Neural cell (in vitro differentiated cells): ENCODE results near the gene STYXL1.

Source experiments
- CTCF ChIP-seq: fragments of 450-650 bp; IDR thresholded peaks from 2 replicates; pipeline ENCODE4 v1.5.1; 2014; ENCODE audit warnings: antibody characterized with exemption, mild to moderate bottlenecking, moderate library complexity; ENCODE audit not compliant: poor library complexity, severe bottlenecking
- EP300 ChIP-seq: fragments of 450-650 bp; conservative IDR thresholded peaks from 2 replicates; pipeline ENCODE4 v1.6.1; 2014; ENCODE audit warnings: antibody characterized with exemption, mild to moderate bottlenecking, moderate library complexity; ENCODE audit not compliant: poor library complexity, severe bottlenecking
- EZH2 ChIP-seq: fragments of 200-600, 300-800 bp; shearing (Covaris generic), sonication (generic); IDR thresholded peaks from 2 replicates; pipeline ENCODE4 v1.6.1; 2014; ENCODE audit warnings: antibody characterized with exemption, low read length, borderline replicate concordance, mild to moderate bottlenecking; ENCODE audit not compliant: insufficient read depth, poor library complexity, severe bottlenecking
- POLR2AphosphoS5 ChIP-seq: IDR thresholded peaks from 2 replicates; pipeline ENCODE4 v1.6.1; 2012
- RAD21 ChIP-seq: fragments of 450-650 bp; conservative IDR thresholded peaks from 2 replicates; pipeline ENCODE4 v1.6.1; 2014; ENCODE audit warnings: antibody characterized with exemption, mild to moderate bottlenecking, moderate library complexity
- REST ChIP-seq: IDR thresholded peaks from 2 replicates; pipeline ENCODE4 v1.6.1; 2012; ENCODE audit warnings: borderline replicate concordance
- SMC3 ChIP-seq: fragments of 450-650 bp; conservative IDR thresholded peaks from 2 replicates; pipeline ENCODE4 v1.6.1; 2014; ENCODE audit warnings: antibody characterized with exemption, mild to moderate bottlenecking, moderate library complexity; ENCODE audit not compliant: poor library complexity
- TAF1 ChIP-seq: IDR thresholded peaks from 2 replicates; pipeline ENCODE4 v1.6.1; 2012; ENCODE audit warnings: low read depth

GRCh38 chr7:76069238-76069638, 21.4 kb upstream of the STYXL1 start:
- TF ChIP-seq SMC3 (no peak), RAD21 (no peak), POLR2AphosphoS5 (no peak), CTCF (no peak), EP300 (no peak), EZH2 (no peak), REST (no peak), TAF1 (no peak)
